ENCODE measurements around the gene MATN3.

DNA sequence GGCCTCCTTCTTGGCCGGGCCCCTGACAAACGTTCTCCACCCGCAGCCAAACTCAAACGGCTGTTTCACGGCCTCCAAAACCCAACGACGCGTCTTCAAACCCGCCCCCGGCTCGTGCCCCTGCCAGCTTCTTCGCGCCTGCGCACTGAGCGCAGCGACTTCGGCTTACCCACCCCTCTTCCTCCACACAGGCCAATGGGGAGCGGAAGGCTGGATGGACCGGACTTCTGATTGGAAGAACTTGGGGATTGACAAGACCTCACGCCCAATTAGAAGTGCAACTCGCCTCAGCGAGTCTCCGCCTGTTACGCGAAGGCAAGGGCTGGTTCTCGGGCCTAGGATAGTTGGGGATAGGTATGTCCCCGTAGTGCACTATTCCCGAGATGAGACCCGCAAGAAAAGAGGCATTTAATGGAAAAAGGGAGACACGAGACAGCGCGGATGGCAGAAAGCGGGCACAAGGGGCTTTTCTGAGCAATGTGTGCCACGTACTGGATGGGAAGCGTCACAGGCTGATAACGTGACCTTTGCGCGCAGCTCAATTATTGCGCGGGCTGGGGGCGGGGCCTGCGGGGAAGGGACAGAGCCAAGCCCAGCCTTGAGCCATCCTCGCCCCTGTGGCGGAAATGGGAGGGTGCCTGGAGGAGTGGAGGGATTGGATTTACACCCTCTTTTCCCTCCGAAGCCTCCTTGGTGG lies 39.2 kb upstream of the MATN3 start, which contains the start of gene LAPTM4A:
- TF ChIP-seq, protein P1, sequence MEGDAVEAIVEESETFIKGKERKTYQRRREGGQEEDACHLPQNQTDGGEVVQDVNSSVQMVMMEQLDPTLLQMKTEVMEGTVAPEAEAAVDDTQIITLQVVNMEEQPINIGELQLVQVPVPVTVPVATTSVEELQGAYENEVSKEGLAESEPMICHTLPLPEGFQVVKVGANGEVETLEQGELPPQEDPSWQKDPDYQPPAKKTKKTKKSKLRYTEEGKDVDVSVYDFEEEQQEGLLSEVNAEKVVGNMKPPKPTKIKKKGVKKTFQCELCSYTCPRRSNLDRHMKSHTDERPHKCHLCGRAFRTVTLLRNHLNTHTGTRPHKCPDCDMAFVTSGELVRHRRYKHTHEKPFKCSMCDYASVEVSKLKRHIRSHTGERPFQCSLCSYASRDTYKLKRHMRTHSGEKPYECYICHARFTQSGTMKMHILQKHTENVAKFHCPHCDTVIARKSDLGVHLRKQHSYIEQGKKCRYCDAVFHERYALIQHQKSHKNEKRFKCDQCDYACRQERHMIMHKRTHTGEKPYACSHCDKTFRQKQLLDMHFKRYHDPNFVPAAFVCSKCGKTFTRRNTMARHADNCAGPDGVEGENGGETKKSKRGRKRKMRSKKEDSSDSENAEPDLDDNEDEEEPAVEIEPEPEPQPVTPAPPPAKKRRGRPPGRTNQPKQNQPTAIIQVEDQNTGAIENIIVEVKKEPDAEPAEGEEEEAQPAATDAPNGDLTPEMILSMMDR (IDR thresholded peaks at IDR 0.05), result peak in 1 of 4 experiments; percentile 44
- TF ChIP-seq POLR2A (IDR thresholded peaks at IDR 0.05) (peak; percentile 91 to 98), EP300 (IDR thresholded peaks at IDR 0.05) (peak in 1 of 4 donors; percentile 61)
